Cerebellar cortex (tissue), 1 donor: ENCODE results near the gene PYCR2.

Experiments
- DNase-seq: peaks from one replicate; pipeline ENCODE4 v3.0.0-alpha.2; 2015; ENCODE audit warnings: low spot score

Gene PYCR2

GRCh38 chr1:225919906-225920305 is 4.1 kb downstream of the PYCR2 start:
- no peak for DNase-seq

- no peak for DNase-seq
These were observed 5.8 kb downstream of the PYCR2 start for GRCh38 chr1:225918280-225918679.

- no peak for DNase-seq
These were observed 6.5 kb downstream of the PYCR2 start for GRCh38 chr1:225917536-225917935.

- no peak for DNase-seq
These were observed 6.9 kb downstream of the PYCR2 start for GRCh38 chr1:225917101-225917500.

GRCh38 chr1:225915538-225915991 is 8.5 kb downstream of the PYCR2 start:
- no peak for DNase-seq

GRCh38 chr1:225914947-225915346 is 9.1 kb downstream of the PYCR2 start:
- DNase-seq = no peak

GRCh38 chr1:225914391-225914790 is 9.7 kb downstream of the PYCR2 start:
- DNase-seq = no peak

- no peak for DNase-seq
These were observed 12.6 kb downstream of the PYCR2 start for GRCh38 chr1:225911191-225912130.

- no peak for DNase-seq
These were observed 14.6 kb downstream of the PYCR2 start for GRCh38 chr1:225909477-225909876.

- DNase-seq = no peak
These were observed 15.3 kb downstream of the PYCR2 start for GRCh38 chr1:225908773-225909172.

- no peak for DNase-seq
These were observed 15.9 kb downstream of the PYCR2 start for GRCh38 chr1:225908013-225908640.

GRCh38 chr1:225907341-225907740 is 16.7 kb downstream of the PYCR2 start:
- no peak for DNase-seq

- DNase-seq = no peak
These were observed 17.6 kb downstream of the PYCR2 start for GRCh38 chr1:225906467-225906866.

- DNase-seq = no peak
These were observed 20.4 kb downstream of the PYCR2 start for GRCh38 chr1:225903623-225904022.

GRCh38 chr1:225899044-225899925 is 24.8 kb downstream of the PYCR2 start:
- DNase-seq = no peak

GRCh38 chr1:225897595-225898514 is 26.2 kb downstream of the PYCR2 start:
- DNase-seq = no peak

- DNase-seq = no peak
These were observed 27.0 kb downstream of the PYCR2 start for GRCh38 chr1:225896937-225897549.

GRCh38 chr1:225896494-225896893 is 27.6 kb downstream of the PYCR2 start:
- DNase-seq = no peak

- DNase-seq = no peak
These were observed 31.7 kb downstream of the PYCR2 start for GRCh38 chr1:225892307-225892706.

- no peak for DNase-seq
These were observed 32.6 kb downstream of the PYCR2 start for GRCh38 chr1:225891229-225891972.
